Activated T-helper 1 cell treated with anti-CD3 and anti-CD28 coated beads, Interleukin-12 subunit alpha, Interleukin-12 subunit beta, Interleukin-2, Interleukin-4 antibody, amounts not matched to agents 30 ng/mL and 10 ng/mL and 1 ng/mL, durations not matched to agents 14 hours and 24 hours and 36 hours (primary cell): Measurements from ENCODE around the gene SLC9C2. TPM values are rescaled to one million over a fixed set of nuclear protein-coding genes. Genes with fewer than 3 reads are reported as not detected.
"Not testable (repeated sequence)": the region's sequence is repeated elsewhere in the genome, so short reads cannot be mapped to it uniquely, and the experiment has no call there.

Source experiments
- DNase-seq: peaks from one replicate; pipeline ENCODE4 v3.0.0; 2021; ENCODE audit warnings: low spot score
- H3K27ac Mint-ChIP-seq: one replicate; pipeline ENCODE4 v1.8.0; 2021; ENCODE audit warnings: mild to moderate bottlenecking, mixed read lengths
- H3K27me3 Mint-ChIP-seq: one replicate; pipeline ENCODE4 v1.8.0; 2022; ENCODE audit warnings: mild to moderate bottlenecking, moderate library complexity, mixed read lengths; ENCODE audit not compliant: insufficient read depth
- H3K36me3 Mint-ChIP-seq: one replicate; pipeline ENCODE4 v1.8.0; 2021; ENCODE audit warnings: low read depth, mixed read lengths
- H3K4me1 Mint-ChIP-seq: one replicate; pipeline ENCODE4 v1.8.0; 2021; ENCODE audit warnings: low read depth, mixed read lengths
- H3K4me3 Mint-ChIP-seq: one replicate; pipeline ENCODE4 v1.8.0; 2021; ENCODE audit warnings: mild to moderate bottlenecking, moderate library complexity, mixed read lengths
- H3K9me3 Mint-ChIP-seq: one replicate; pipeline ENCODE4 v1.8.0; 2021; ENCODE audit warnings: mixed read lengths
- intact Hi-C: fragments of 100-400 bp; cut with micrococcal nuclease; formaldehyde crosslinking; loops from one replicate; pipeline ENCODE4 v1.15.1; 2024
- total RNA-seq: library from RNA; stranded (reverse); gene quantifications from 2 replicates; pipeline ENCODE4 v1.2.3, GENCODE V29; 2022

Gene SLC9C2
- total RNA-seq, 1 donor from 2014 or later = not detected

GRCh38 chr1:173484276-173484675 is 118.6 kb downstream of the SLC9C2 start:
- no peak overlapping the region for H3K27ac Mint-ChIP-seq
- H3K4me3 Mint-ChIP-seq = no peak overlapping the region
- H3K36me3 Mint-ChIP-seq = peaks cover 66% of the 10 kb centered on the region
- intact Hi-C loops = no loop called here
- H3K4me1 Mint-ChIP-seq = peaks cover 28% of the 10 kb centered on the region
- no peaks in the 10 kb centered on the region for H3K27me3 Mint-ChIP-seq
- no peaks in the 10 kb centered on the region for H3K9me3 Mint-ChIP-seq
- DNase-seq = no peak

GRCh38 chr1:173482683-173483082 is 120.2 kb downstream of the SLC9C2 start:
- no peak overlapping the region for H3K27ac Mint-ChIP-seq
- intact Hi-C loops = no loop called here
- H3K36me3 Mint-ChIP-seq = peaks cover 55% of the 10 kb centered on the region

GRCh38 chr1:173481195-173481772 is 121.6 kb downstream of the SLC9C2 start:
- no peaks in the 10 kb centered on the region for H3K9me3 Mint-ChIP-seq
- H3K27ac Mint-ChIP-seq = no peak overlapping the region
- no peaks in the 10 kb centered on the region for H3K27me3 Mint-ChIP-seq
- H3K36me3 Mint-ChIP-seq = peaks cover 45% of the 10 kb centered on the region
- intact Hi-C loops = no loop called here
- peaks cover 44% of the 10 kb centered on the region for H3K4me1 Mint-ChIP-seq
- DNase-seq = no peak
- no peak overlapping the region for H3K4me3 Mint-ChIP-seq

More at GRCh38 chr1:173482683-173483082, 120.2 kb downstream of the SLC9C2 start:
- H3K4me1 Mint-ChIP-seq = peaks cover 43% of the 10 kb centered on the region
- no peaks in the 10 kb centered on the region for H3K27me3 Mint-ChIP-seq
- H3K4me3 Mint-ChIP-seq = no peak overlapping the region
- H3K9me3 Mint-ChIP-seq = no peaks in the 10 kb centered on the region
- no peak for DNase-seq

- Mint-ChIP-seq H3K4me3 (no peak overlapping the region), H3K4me1 (peaks cover 61% of the 10 kb centered on the region), H3K27ac (no peak overlapping the region), H3K36me3 (peaks cover 40% of the 10 kb centered on the region), H3K9me3 (no peaks in the 10 kb centered on the region), H3K27me3 (no peaks in the 10 kb centered on the region)
- intact Hi-C loops = loop anchor here (5.0 to 10.0 kb wide), 3 partner anchors 182 to 1695 kb away; partner anchors contain the start of gene METTL13
- DNase-seq = no peak
These were observed 123.2 kb downstream of the SLC9C2 start for GRCh38 chr1:173479649-173480048.

GRCh38 chr1:173478094-173478674 is 124.7 kb downstream of the SLC9C2 start:
- intact Hi-C loops = loop anchor here (1.0 to 10.0 kb wide), 4 partner anchors 181 to 1693 kb away; partner anchors contain the start of gene METTL13
- DNase-seq = no peak
- H3K4me3 Mint-ChIP-seq = peak overlapping the region; percentile 92
- H3K4me1 Mint-ChIP-seq = peaks cover 75% of the 10 kb centered on the region
- no peaks in the 10 kb centered on the region for H3K27me3 Mint-ChIP-seq
- peak overlapping the region; percentile 84 for H3K27ac Mint-ChIP-seq
- no peaks in the 10 kb centered on the region for H3K9me3 Mint-ChIP-seq
- H3K36me3 Mint-ChIP-seq = peaks cover 43% of the 10 kb centered on the region

GRCh38 chr1:173477286-173478093 is 125.4 kb downstream of the SLC9C2 start, which contains the start of gene PRDX6:
PRDX6 (plus strand) TSS chr1:173477335; CDS start chr1:173477398, 63 bp downstream.
- no peaks in the 10 kb centered on the region for H3K27me3 Mint-ChIP-seq
- peak within 1 kb of the TSS; percentile 93 for H3K27ac Mint-ChIP-seq
- DNase-seq = peak; percentile 73

GRCh38 chr1:173476665-173477285 is 126.1 kb downstream of the SLC9C2 start:
- peak; percentile 74 for DNase-seq
- peaks cover 65% of the 10 kb centered on the region for H3K4me1 Mint-ChIP-seq
- intact Hi-C loops = loop anchor here (1.0 to 10.0 kb wide), 11 partner anchors 14 to 1692 kb away; partner anchors contain the start of genes CACYBP, CENPL, DARS2 and METTL13
- no peaks in the 10 kb centered on the region for H3K27me3 Mint-ChIP-seq
- peak overlapping the region; percentile 93 for H3K27ac Mint-ChIP-seq
- H3K9me3 Mint-ChIP-seq = peaks cover 6% of the 10 kb centered on the region
- H3K4me3 Mint-ChIP-seq = peak overlapping the region; percentile 92
- peaks cover 39% of the 10 kb centered on the region for H3K36me3 Mint-ChIP-seq

More at GRCh38 chr1:173477286-173478093, 125.4 kb downstream of the SLC9C2 start, which contains the start of gene PRDX6:
- H3K9me3 Mint-ChIP-seq = no peaks in the 10 kb centered on the region
- intact Hi-C loops = loop anchor here (1.0 to 10.0 kb wide), 12 partner anchors 15 to 1693 kb away; partner anchors contain the start of genes CACYBP, CENPL, DARS2 and METTL13
- H3K4me1 Mint-ChIP-seq = peaks cover 72% of the 10 kb centered on the region
- H3K4me3 Mint-ChIP-seq = peak within 1 kb of the TSS; percentile 92
- H3K36me3 Mint-ChIP-seq = peaks cover 40% of the 10 kb centered on the region

- H3K4me1 Mint-ChIP-seq = peaks cover 61% of the 10 kb centered on the region
- no peak for DNase-seq
- H3K27me3 Mint-ChIP-seq = no peaks in the 10 kb centered on the region
- peak overlapping the region; percentile 86 for H3K4me3 Mint-ChIP-seq
- peaks cover 40% of the 10 kb centered on the region for H3K36me3 Mint-ChIP-seq
- intact Hi-C loops = loop anchor here (2.0 to 10.0 kb wide), 7 partner anchors 13 to 1691 kb away; partner anchors contain the start of genes CACYBP, METTL13 and SUCO
- peaks cover 11% of the 10 kb centered on the region for H3K9me3 Mint-ChIP-seq
- H3K27ac Mint-ChIP-seq = peak overlapping the region; percentile 93
These were observed 126.6 kb downstream of the SLC9C2 start for GRCh38 chr1:173476197-173476664.

- Mint-ChIP-seq H3K4me1 (peaks cover 61% of the 10 kb centered on the region), H3K27me3 (no peaks in the 10 kb centered on the region), H3K27ac (peak overlapping the region; percentile 93), H3K4me3 (peak overlapping the region; percentile 86), H3K9me3 (peaks cover 14% of the 10 kb centered on the region), H3K36me3 (peaks cover 42% of the 10 kb centered on the region)
- intact Hi-C loops = loop anchor here (2.0 to 10.0 kb wide), 7 partner anchors 13 to 1691 kb away; partner anchors contain the start of genes CACYBP, METTL13 and SUCO
- no peak for DNase-seq
These were observed 127.2 kb downstream of the SLC9C2 start for GRCh38 chr1:173475564-173476196.

GRCh38 chr1:173474780-173475421 is 128.0 kb downstream of the SLC9C2 start:
- H3K27ac Mint-ChIP-seq, H3K27me3 Mint-ChIP-seq, DNase-seq: not testable (repeated sequence)
- peaks cover 41% of the 10 kb centered on the region for H3K36me3 Mint-ChIP-seq
- H3K4me1 Mint-ChIP-seq = peaks cover 55% of the 10 kb centered on the region
- H3K4me3 Mint-ChIP-seq = peak overlapping the region; percentile 58
- H3K9me3 Mint-ChIP-seq = peaks cover 22% of the 10 kb centered on the region
- intact Hi-C loops = loop anchor here (5.0 to 10.0 kb wide), 3 partner anchors 178 to 1690 kb away; partner anchors contain the start of gene METTL13

- peaks cover 48% of the 10 kb centered on the region for H3K4me1 Mint-ChIP-seq
- no peak for DNase-seq
- intact Hi-C loops = loop anchor here (10.0 kb wide), 2 partner anchors 1491 to 1689 kb away; partner anchors contain the start of gene METTL13
- no peak overlapping the region for H3K27ac Mint-ChIP-seq
- peak overlapping the region; percentile 58 for H3K4me3 Mint-ChIP-seq
- H3K9me3 Mint-ChIP-seq = peaks cover 26% of the 10 kb centered on the region
- H3K27me3 Mint-ChIP-seq = no peaks in the 10 kb centered on the region
- peaks cover 43% of the 10 kb centered on the region for H3K36me3 Mint-ChIP-seq
These were observed 128.6 kb downstream of the SLC9C2 start for GRCh38 chr1:173474097-173474779.
